CD4-positive, CD25-positive, alpha-beta regulatory T cell (primary cell): Measurements from ENCODE around the gene HLA-DQB2. TPM values are rescaled to one million over a fixed set of nuclear protein-coding genes. Genes with fewer than 3 reads are reported as not detected.
"Not testable (repeated sequence)": the region's sequence is repeated elsewhere in the genome, so short reads cannot be mapped to it uniquely, and the experiment has no call there.

Experiments
- ATAC-seq, 2 donors: fragments of 150-1000 bp; cut with Tn5 transposase; one replicate each; pipeline ENCODE4 v1.10.0; 2021; ENCODE audit warnings: low read depth in 2 of 2, moderate number of reproducible peaks in 2 of 2, moderate library complexity in 1 of 2
- DNase-seq, 3 donors: peaks; one replicate each; pipeline versions ENCODE4 v3.0.0 to v3.0.0-alpha.2; 2012 to 2022; ENCODE audit warnings: mixed read lengths in 1 of 3
- H3K27ac ChIP-seq: one replicate; pipeline ENCODE4 v1.7.0; 2013; ENCODE audit warnings: mild to moderate bottlenecking, low read length; ENCODE audit not compliant: insufficient read depth, poor library complexity, severe bottlenecking
- H3K27me3 ChIP-seq: one replicate; pipeline ENCODE4 v1.7.0; 2013; ENCODE audit warnings: low read length; ENCODE audit not compliant: control insufficient read depth, insufficient read depth
- H3K36me3 ChIP-seq: one replicate; pipeline ENCODE4 v1.7.0; 2013; ENCODE audit warnings: mild to moderate bottlenecking, low read length, moderate library complexity; ENCODE audit not compliant: control insufficient read depth, insufficient read depth
- H3K4me1 ChIP-seq: 2 replicates; pipeline ENCODE4 v1.7.0; 2013; ENCODE audit warnings: mild to moderate bottlenecking, low read length; ENCODE audit not compliant: insufficient read depth, control insufficient read depth, poor library complexity, severe bottlenecking
- H3K4me3 ChIP-seq: one replicate; pipeline ENCODE4 v1.7.0; 2013; ENCODE audit warnings: low read depth, mild to moderate bottlenecking, low read length, moderate library complexity
- H3K9me3 ChIP-seq, 2 experiments: 1 replicate in 1 of 2; 2 replicates in 1 of 2; pipeline ENCODE4 v1.7.0; 2013; ENCODE audit warnings: low read length in 2 of 2, mild to moderate bottlenecking in 1 of 2, moderate library complexity in 1 of 2; ENCODE audit not compliant: control insufficient read depth in 2 of 2
- H3K27ac Mint-ChIP-seq, 3 donors: one replicate each; pipeline ENCODE4 v1.8.0; 2020 to 2022; ENCODE audit warnings: mild to moderate bottlenecking in 3 of 3, mixed read lengths in 3 of 3, moderate library complexity in 2 of 3
- H3K27me3 Mint-ChIP-seq: one replicate; pipeline ENCODE4 v1.8.0; 2022; ENCODE audit warnings: mild to moderate bottlenecking, mixed read lengths
- H3K36me3 Mint-ChIP-seq: one replicate; pipeline ENCODE4 v1.8.0; 2020; ENCODE audit warnings: mixed read lengths
- H3K4me1 Mint-ChIP-seq, 4 donors: one replicate each; pipeline ENCODE4 v1.8.0; 2020 to 2022; ENCODE audit warnings: mixed read lengths in 4 of 4, mild to moderate bottlenecking in 1 of 4
- H3K4me3 Mint-ChIP-seq, 4 donors: one replicate each; pipeline ENCODE4 v1.8.0; 2020 to 2022; ENCODE audit warnings: mild to moderate bottlenecking in 4 of 4, mixed read lengths in 4 of 4, moderate library complexity in 3 of 4
- H3K9me3 Mint-ChIP-seq, 7 donors: one replicate each; pipeline ENCODE4 v1.8.0; 2020 to 2022; ENCODE audit warnings: mixed read lengths in 7 of 7, mild to moderate bottlenecking in 3 of 7, moderate library complexity in 2 of 7
- polyA plus RNA-seq, 4 donors: library from polyadenylated mRNA; unstranded; fragments of 300-500 nt; fragmentation: Illumina TruSeq; gene quantifications; one replicate each; pipeline ENCODE4 v1.2.3, GENCODE V29; 2021
- total RNA-seq: library from RNA; stranded (reverse); gene quantifications from one replicate; pipeline ENCODE4 v1.2.3, GENCODE V29; 2022

Gene HLA-DQB2
- total and polyA plus RNA-seq, 5 donors from 2014 or later: 3.7 to 5.4 (median 3.8) TPM; not detected in 2

DNA sequence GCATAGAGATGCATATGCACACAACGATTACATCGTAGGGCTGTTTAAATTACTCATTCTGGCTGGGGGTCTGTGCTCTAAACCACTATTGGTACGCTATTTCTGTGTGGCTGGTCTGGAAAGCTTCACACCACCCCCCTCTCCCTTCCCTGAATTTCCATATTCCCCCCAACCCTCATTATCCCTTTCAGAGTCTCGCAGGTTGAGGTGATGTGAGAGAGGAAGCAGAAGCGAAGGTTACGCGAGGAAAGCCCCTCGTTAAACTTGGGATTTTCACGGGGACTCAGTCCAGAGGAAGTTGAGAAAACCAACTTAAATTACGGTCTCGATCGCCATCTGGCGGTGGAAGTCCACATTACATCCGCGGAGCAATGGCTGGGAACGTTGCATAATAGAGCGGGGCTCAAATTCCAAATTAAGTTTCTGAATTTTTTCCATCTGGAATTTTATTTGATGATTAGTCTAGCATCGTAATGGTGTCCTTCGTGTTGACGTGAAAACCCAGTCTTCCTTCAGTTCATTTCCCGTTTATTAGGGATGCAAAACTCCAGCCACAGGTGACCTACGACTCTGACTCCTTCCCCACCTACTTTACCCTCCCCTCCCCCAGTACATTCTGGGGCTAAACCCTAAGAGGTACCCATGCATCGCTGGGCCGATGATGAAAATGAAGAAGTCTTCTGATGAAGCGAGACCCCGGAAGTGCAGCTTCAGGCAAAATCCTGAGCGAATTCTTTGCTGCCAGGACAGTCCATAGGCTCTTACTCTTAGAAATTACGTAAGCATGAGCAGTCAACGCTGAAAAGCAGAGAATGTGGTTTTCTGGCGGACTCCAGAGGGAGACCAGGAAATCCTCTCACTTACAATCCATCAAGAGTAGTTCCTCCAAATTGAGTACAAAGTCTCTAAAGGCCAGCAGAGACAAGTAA lies 33.8 kb upstream of the HLA-DQB2 start:
- Mint-ChIP-seq H3K4me3 (peak overlapping the region in 2 of 4 donors; percentile 54 to 56), H3K36me3 (no peaks in the 10 kb centered on the region), H3K9me3 (peaks cover 0 to 10% (median 5%) of the 10 kb centered on the region in 7 donors), H3K27me3 (peaks cover 67% of the 10 kb centered on the region), H3K4me1 (peaks cover 4 to 16% (median 10%) of the 10 kb centered on the region in 4 donors), H3K27ac (peak overlapping the region in 2 of 3 donors; percentile 5 to 43)
- Histone ChIP-seq H3K9me3 (peaks cover 0 to 9% of the 10 kb centered on the region in 2 experiments), H3K4me1 (peaks cover 10% of the 10 kb centered on the region), H3K36me3 (no peaks in the 10 kb centered on the region), H3K27me3 (peaks cover 54% of the 10 kb centered on the region), H3K27ac (no peak overlapping the region), H3K4me3 (peak overlapping the region; percentile 30)
- DNase-seq (peak; percentile 66 to 71 (median 68)), ATAC-seq (peak; percentile 59 to 79)

GRCh38 chr6:32794510-32794909 lies 31.2 kb upstream of the HLA-DQB2 start:
- Histone ChIP-seq H3K4me1 (peaks cover 10% of the 10 kb centered on the region), H3K27ac (no peak overlapping the region), H3K27me3 (peaks cover 50% of the 10 kb centered on the region), H3K4me3 (no peak overlapping the region), H3K9me3 (peaks cover 0 to 9% of the 10 kb centered on the region in 2 experiments), H3K36me3 (no peaks in the 10 kb centered on the region)
- Mint-ChIP-seq H3K9me3 (peaks cover 0 to 10% (median 5%) of the 10 kb centered on the region in 7 donors), H3K4me3 (no peak overlapping the region), H3K36me3 (no peaks in the 10 kb centered on the region), H3K4me1 (peaks cover 4 to 16% (median 10%) of the 10 kb centered on the region in 4 donors), H3K27me3 (peaks cover 74% of the 10 kb centered on the region), H3K27ac (no peak overlapping the region)
- DNase-seq (peak in 1 of 3 donors; percentile 4), ATAC-seq (peak in 1 of 2 donors; percentile 27)

- Mint-ChIP-seq H3K9me3 (no peaks in the 10 kb centered on the region), H3K4me3 (no peak overlapping the region), H3K36me3 (no peaks in the 10 kb centered on the region), H3K4me1 (peaks cover 4 to 16% (median 10%) of the 10 kb centered on the region in 4 donors), H3K27ac (no peak overlapping the region), H3K27me3 (peaks cover 74% of the 10 kb centered on the region)
- peaks cover 41% of the 10 kb centered on the region for H3K27me3 ChIP-seq
- no peak for DNase-seq
- H3K27ac ChIP-seq: no peak overlapping the region
- H3K4me1 ChIP-seq: peaks cover 10% of the 10 kb centered on the region
- no peaks in the 10 kb centered on the region for H3K9me3 ChIP-seq
- no peak overlapping the region for H3K4me3 ChIP-seq
- ATAC-seq: no peak
- no peaks in the 10 kb centered on the region for H3K36me3 ChIP-seq
Observed at GRCh38 chr6:32792901-32793435, 29.6 kb upstream of the HLA-DQB2 start.

- H3K27me3 Mint-ChIP-seq: peaks cover 84% of the 10 kb centered on the region
Observed at GRCh38 chr6:32790306-32790705, 27.0 kb upstream of the HLA-DQB2 start.

GRCh38 chr6:32785781-32786533 lies 22.6 kb upstream of the HLA-DQB2 start:
- Histone ChIP-seq H3K36me3 (no peaks in the 10 kb centered on the region), H3K4me1 (no peaks in the 10 kb centered on the region), H3K4me3 (no peak overlapping the region), H3K27me3 (peaks cover 21% of the 10 kb centered on the region), H3K27ac (no peak overlapping the region), H3K9me3 (peaks cover 6 to 9% of the 10 kb centered on the region in 2 experiments)
- Mint-ChIP-seq H3K27ac (peak overlapping the region in 1 of 3 donors; percentile 14), H3K4me3 (no peak overlapping the region), H3K9me3 (peaks cover 0 to 7% (median 2%) of the 10 kb centered on the region in 7 donors), H3K36me3 (no peaks in the 10 kb centered on the region), H3K4me1 (no peaks in the 10 kb centered on the region), H3K27me3 (peaks cover 71% of the 10 kb centered on the region)
- peak; percentile 37 to 55 for ATAC-seq
- peak; percentile 15 to 54 (median 49) for DNase-seq

More at GRCh38 chr6:32790306-32790705, 27.0 kb upstream of the HLA-DQB2 start:
- Mint-ChIP-seq H3K27ac (no peak overlapping the region), H3K36me3 (no peaks in the 10 kb centered on the region), H3K9me3 (peaks cover 0 to 3% (median 0%) of the 10 kb centered on the region in 7 donors), H3K4me1 (peaks cover 0 to 9% (median 6%) of the 10 kb centered on the region in 4 donors), H3K4me3 (no peak overlapping the region)
- H3K9me3 ChIP-seq: no peaks in the 10 kb centered on the region
- H3K27me3 ChIP-seq: peaks cover 35% of the 10 kb centered on the region
- H3K4me1 ChIP-seq: no peaks in the 10 kb centered on the region
- no peak overlapping the region for H3K27ac ChIP-seq
- H3K4me3 ChIP-seq: no peak overlapping the region
- DNase-seq (no peak), ATAC-seq (no peak)
- H3K36me3 ChIP-seq: no peaks in the 10 kb centered on the region

DNA sequence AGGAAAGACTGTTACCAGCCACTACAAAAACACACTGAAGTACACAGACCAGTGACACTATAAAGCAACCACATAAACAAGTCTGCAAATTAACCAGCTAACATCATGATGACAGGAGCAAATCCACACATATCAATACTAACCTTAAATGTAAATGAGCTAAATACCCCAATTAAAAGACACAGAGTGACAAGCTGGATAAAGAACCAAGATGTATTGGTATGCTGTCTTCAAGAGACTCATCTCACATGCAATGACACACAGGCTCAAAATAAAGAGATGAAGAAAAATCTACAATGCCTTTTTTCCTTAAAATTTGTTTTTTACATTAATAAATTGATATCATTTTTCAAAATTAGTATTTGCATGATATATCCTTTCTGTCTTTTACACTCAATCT lies 19.6 kb upstream of the HLA-DQB2 start:
- not testable (repeated sequence) for H3K27ac ChIP-seq, H3K36me3 Mint-ChIP-seq, DNase-seq, H3K9me3 ChIP-seq, H3K4me1 ChIP-seq, H3K4me3 Mint-ChIP-seq, ATAC-seq, H3K4me3 ChIP-seq, H3K9me3 Mint-ChIP-seq, H3K27ac Mint-ChIP-seq, H3K36me3 ChIP-seq, H3K4me1 Mint-ChIP-seq
- peaks cover 22% of the 10 kb centered on the region for H3K27me3 ChIP-seq
- H3K27me3 Mint-ChIP-seq: peaks cover 69% of the 10 kb centered on the region

DNA sequence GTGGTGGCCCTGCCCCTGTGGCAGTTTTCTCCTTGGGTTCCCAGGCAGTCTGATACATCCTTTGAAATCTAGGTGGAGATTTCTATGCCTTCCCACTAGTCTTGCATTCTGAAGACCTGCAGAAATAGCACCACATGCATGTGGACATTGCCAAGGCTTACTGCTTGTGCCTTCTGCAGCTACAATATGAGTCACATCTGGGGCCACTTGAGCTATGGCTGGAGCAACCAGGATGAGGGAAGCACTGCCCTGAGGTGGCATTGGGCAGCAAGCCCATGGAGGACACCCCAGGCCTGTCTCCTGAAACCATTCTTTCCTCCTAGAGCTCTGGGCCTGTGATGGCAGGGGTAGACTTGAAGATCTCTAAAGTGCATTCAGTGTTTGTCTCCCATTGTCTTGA lies 15.7 kb upstream of the HLA-DQB2 start:
- peaks cover 63% of the 10 kb centered on the region for H3K27me3 Mint-ChIP-seq
- Histone ChIP-seq H3K36me3 (no peaks in the 10 kb centered on the region), H3K4me3 (no peak overlapping the region), H3K27me3 (peaks cover 32% of the 10 kb centered on the region), H3K9me3 (peaks cover 6 to 9% of the 10 kb centered on the region in 2 experiments), H3K4me1 (no peaks in the 10 kb centered on the region), H3K27ac (no peak overlapping the region)
- no peaks in the 10 kb centered on the region for H3K4me1 Mint-ChIP-seq
- peaks cover 0 to 7% (median 2%) of the 10 kb centered on the region in 7 donors for H3K9me3 Mint-ChIP-seq
- H3K4me3 Mint-ChIP-seq: no peak overlapping the region
- no peaks in the 10 kb centered on the region for H3K36me3 Mint-ChIP-seq
- DNase-seq: no peak
- ATAC-seq: no peak
- no peak overlapping the region for H3K27ac Mint-ChIP-seq
